NCI-H460 (cell line): ENCODE results near the gene HDHD3. TPM values are rescaled to one million over a fixed set of nuclear protein-coding genes. Genes with fewer than 3 reads are reported as not detected.
"Not testable (repeated sequence)": the region's sequence is repeated elsewhere in the genome, so short reads cannot be mapped to it uniquely, and the experiment has no call there.

Source experiments
- DNase-seq: peaks from one replicate; pipeline ENCODE4 v3.0.0-alpha.2; 2016; ENCODE audit warnings: low read depth; ENCODE audit errors: extremely low read depth
- total RNA-seq: library from RNA; depleted of rRNA; stranded (reverse); fragments of >200 nt; shearing (Covaris generic); gene quantifications from 2 replicates; pipeline ENCODE4 v1.2.3, GENCODE V29; 2014

The HDHD3 gene
- total RNA-seq, 1 experiment from 2014 or later: 10.8 TPM

- no peak for DNase-seq
These were observed 8.3 kb downstream of the HDHD3 start for GRCh38 chr9:113368348-113368981.

- DNase-seq: not testable (repeated sequence)
These were observed 11.1 kb downstream of the HDHD3 start for GRCh38 chr9:113365652-113366051.

- DNase-seq: no peak
These were observed 11.8 kb downstream of the HDHD3 start for GRCh38 chr9:113364951-113365350.

- no peak for DNase-seq
These were observed 13.4 kb downstream of the HDHD3 start for GRCh38 chr9:113363336-113363735.

GRCh38 chr9:113361304-113362018 lies 15.3 kb downstream of the HDHD3 start:
- no peak for DNase-seq

- DNase-seq: no peak
These were observed 16.4 kb downstream of the HDHD3 start for GRCh38 chr9:113360242-113360842.

- DNase-seq: no peak
These were observed 17.4 kb downstream of the HDHD3 start for GRCh38 chr9:113359385-113359784.

- no peak for DNase-seq
These were observed 20.0 kb downstream of the HDHD3 start for GRCh38 chr9:113356686-113357292.

GRCh38 chr9:113355040-113355596 lies 21.7 kb downstream of the HDHD3 start:
- peak; percentile 36 for DNase-seq

GRCh38 chr9:113352411-113352810 lies 24.4 kb downstream of the HDHD3 start:
- no peak for DNase-seq

- DNase-seq: no peak
These were observed 24.8 kb downstream of the HDHD3 start for GRCh38 chr9:113352006-113352405.

- DNase-seq: no peak
These were observed 25.8 kb downstream of the HDHD3 start for GRCh38 chr9:113350937-113351336.

GRCh38 chr9:113350107-113350661 lies 26.6 kb downstream of the HDHD3 start:
- DNase-seq: no peak

GRCh38 chr9:113349445-113350094 lies 27.2 kb downstream of the HDHD3 start, which contains the start of gene BSPRY:
Gene BSPRY, plus strand, starts transcription at chr9:113349541. Its CDS starts 39 bp downstream, at chr9:113349580.
- DNase-seq: no peak

- no peak for DNase-seq
These were observed 27.7 kb downstream of the HDHD3 start for GRCh38 chr9:113349066-113349444.

GRCh38 chr9:113348437-113348836 lies 28.3 kb downstream of the HDHD3 start:
- DNase-seq: no peak

- DNase-seq: no peak
These were observed 31.1 kb downstream of the HDHD3 start for GRCh38 chr9:113345671-113346070.

GRCh38 chr9:113345190-113345589 lies 31.6 kb downstream of the HDHD3 start:
- DNase-seq: no peak

- DNase-seq: no peak
These were observed 33.0 kb downstream of the HDHD3 start for GRCh38 chr9:113343732-113344231.
